ENCODE data around the gene CLK1.
A peak's percentile ranks its signal among the peaks of the same experiment; 100 is the strongest.

CLK1 gene

DNA sequence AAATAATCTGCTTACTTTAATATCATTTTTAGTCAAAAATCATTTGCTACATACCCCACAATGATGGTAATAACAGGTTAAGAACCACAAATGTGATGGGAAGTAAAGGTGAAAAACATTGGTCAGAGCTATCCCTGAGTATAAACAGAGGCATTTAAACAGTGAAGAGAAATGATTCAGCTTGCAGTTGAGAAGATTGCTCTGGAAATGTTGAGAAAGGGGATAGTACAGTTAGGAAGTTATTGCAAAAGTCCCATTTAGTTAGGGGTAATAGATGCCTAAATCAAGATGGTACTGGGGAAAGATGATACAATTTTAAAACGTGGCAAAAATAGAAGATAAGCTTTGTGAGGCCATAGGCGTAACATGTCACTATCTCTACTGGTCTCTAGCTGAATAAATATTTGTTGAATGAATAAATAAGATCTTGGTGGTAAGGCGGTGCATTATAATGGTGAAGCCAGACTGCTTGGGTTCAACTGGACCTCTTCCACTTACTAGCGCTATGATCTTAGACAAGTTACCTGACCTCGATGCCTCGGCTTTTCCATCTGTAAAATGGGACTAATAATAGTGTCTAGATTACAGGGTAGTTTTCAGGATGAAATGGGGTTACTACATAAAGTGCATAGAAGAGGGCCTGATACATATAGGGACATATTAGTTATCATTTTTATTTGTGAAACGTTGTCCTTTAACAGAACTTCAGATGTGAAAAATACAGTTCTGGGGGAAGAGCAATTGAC, 54.8 kb downstream of the CLK1 start:
- TF ChIP-seq, protein P1, sequence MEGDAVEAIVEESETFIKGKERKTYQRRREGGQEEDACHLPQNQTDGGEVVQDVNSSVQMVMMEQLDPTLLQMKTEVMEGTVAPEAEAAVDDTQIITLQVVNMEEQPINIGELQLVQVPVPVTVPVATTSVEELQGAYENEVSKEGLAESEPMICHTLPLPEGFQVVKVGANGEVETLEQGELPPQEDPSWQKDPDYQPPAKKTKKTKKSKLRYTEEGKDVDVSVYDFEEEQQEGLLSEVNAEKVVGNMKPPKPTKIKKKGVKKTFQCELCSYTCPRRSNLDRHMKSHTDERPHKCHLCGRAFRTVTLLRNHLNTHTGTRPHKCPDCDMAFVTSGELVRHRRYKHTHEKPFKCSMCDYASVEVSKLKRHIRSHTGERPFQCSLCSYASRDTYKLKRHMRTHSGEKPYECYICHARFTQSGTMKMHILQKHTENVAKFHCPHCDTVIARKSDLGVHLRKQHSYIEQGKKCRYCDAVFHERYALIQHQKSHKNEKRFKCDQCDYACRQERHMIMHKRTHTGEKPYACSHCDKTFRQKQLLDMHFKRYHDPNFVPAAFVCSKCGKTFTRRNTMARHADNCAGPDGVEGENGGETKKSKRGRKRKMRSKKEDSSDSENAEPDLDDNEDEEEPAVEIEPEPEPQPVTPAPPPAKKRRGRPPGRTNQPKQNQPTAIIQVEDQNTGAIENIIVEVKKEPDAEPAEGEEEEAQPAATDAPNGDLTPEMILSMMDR (IDR thresholded peaks at IDR 0.05): no peak
- no peak overlapping the region for H3K4me3 ChIP-seq
- H3K27me3 ChIP-seq: no peaks in the 10 kb centered on the region
- peaks cover 0 to 47% (median 27%) of the 10 kb centered on the region in 4 donors for H3K4me1 ChIP-seq
- peak overlapping the region; percentile 94 to 100 for H3K27ac ChIP-seq
- DNase-seq: no peak
- intact Hi-C loops (cut with DNase I; ENCODE audit: low total_unique reads): loop anchor here (5.0 kb wide), 2 partner anchors 53 to 263 kb away; partner anchors contain the start of genes CLK1, HYCC2 and NDUFB3
- no peaks in the 10 kb centered on the region for H3K9me3 ChIP-seq
- H3K36me3 ChIP-seq: peaks cover 6 to 14% (median 11%) of the 10 kb centered on the region in 3 donors

Data from tibial artery (tissue), 4 donors.